ENCODE data around the gene NEK1. TPM values are rescaled to one million over a fixed set of nuclear protein-coding genes. Genes with fewer than 3 reads are reported as not detected.
A peak's percentile ranks its signal among the peaks of the same experiment; 100 is the strongest.

Gene NEK1
- total and polyA plus RNA-seq, 2 of the 8 experiments (the other 6 are each of a cell fraction or from before 2014, with no cell fraction given), result 3.9 to 11.7 TPM

DNA sequence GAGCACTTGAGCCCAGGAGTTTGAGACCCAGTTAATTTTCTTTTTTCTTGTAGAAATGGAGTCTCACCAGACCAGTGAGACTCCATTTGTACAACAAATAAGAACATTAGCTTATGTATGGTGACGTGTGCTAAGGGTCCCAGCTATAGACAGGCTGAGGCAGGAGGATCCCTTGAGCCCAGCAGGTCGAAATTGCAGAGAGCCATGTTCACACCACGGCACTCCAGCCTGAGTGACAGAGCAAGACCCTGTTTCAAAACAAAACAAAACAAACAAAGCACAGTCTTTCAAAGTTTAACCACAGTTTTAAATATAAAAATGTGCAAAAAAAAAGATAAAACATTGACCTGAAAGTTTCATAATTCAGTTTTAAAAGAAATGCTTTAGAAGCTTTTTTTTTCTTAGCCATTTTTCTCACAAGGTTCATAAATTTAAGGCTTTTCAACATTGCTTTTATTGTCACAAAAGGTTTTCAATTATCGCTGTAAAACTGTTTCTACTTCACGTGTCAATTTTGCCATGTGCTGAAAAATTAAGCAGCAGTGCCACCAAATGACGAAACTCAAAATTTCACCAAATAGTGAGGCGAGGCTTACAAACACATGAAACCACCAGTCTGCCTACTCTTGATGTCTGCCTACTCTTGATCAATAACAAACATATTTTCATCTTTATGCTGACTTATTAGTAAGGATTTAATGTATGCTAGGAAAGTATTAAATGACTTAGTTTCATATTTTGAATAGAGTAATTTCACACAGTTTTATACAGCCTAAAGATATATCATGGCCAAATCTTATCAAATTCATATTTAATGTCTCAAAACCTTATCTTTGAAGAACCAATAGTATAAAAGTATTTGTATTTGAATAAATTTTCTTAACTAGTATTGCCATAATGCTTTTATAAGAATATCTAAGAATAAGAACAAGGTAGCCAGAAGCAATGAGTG, 126.3 kb downstream of the NEK1 start (continued):
- TF ChIP-seq, protein P1, sequence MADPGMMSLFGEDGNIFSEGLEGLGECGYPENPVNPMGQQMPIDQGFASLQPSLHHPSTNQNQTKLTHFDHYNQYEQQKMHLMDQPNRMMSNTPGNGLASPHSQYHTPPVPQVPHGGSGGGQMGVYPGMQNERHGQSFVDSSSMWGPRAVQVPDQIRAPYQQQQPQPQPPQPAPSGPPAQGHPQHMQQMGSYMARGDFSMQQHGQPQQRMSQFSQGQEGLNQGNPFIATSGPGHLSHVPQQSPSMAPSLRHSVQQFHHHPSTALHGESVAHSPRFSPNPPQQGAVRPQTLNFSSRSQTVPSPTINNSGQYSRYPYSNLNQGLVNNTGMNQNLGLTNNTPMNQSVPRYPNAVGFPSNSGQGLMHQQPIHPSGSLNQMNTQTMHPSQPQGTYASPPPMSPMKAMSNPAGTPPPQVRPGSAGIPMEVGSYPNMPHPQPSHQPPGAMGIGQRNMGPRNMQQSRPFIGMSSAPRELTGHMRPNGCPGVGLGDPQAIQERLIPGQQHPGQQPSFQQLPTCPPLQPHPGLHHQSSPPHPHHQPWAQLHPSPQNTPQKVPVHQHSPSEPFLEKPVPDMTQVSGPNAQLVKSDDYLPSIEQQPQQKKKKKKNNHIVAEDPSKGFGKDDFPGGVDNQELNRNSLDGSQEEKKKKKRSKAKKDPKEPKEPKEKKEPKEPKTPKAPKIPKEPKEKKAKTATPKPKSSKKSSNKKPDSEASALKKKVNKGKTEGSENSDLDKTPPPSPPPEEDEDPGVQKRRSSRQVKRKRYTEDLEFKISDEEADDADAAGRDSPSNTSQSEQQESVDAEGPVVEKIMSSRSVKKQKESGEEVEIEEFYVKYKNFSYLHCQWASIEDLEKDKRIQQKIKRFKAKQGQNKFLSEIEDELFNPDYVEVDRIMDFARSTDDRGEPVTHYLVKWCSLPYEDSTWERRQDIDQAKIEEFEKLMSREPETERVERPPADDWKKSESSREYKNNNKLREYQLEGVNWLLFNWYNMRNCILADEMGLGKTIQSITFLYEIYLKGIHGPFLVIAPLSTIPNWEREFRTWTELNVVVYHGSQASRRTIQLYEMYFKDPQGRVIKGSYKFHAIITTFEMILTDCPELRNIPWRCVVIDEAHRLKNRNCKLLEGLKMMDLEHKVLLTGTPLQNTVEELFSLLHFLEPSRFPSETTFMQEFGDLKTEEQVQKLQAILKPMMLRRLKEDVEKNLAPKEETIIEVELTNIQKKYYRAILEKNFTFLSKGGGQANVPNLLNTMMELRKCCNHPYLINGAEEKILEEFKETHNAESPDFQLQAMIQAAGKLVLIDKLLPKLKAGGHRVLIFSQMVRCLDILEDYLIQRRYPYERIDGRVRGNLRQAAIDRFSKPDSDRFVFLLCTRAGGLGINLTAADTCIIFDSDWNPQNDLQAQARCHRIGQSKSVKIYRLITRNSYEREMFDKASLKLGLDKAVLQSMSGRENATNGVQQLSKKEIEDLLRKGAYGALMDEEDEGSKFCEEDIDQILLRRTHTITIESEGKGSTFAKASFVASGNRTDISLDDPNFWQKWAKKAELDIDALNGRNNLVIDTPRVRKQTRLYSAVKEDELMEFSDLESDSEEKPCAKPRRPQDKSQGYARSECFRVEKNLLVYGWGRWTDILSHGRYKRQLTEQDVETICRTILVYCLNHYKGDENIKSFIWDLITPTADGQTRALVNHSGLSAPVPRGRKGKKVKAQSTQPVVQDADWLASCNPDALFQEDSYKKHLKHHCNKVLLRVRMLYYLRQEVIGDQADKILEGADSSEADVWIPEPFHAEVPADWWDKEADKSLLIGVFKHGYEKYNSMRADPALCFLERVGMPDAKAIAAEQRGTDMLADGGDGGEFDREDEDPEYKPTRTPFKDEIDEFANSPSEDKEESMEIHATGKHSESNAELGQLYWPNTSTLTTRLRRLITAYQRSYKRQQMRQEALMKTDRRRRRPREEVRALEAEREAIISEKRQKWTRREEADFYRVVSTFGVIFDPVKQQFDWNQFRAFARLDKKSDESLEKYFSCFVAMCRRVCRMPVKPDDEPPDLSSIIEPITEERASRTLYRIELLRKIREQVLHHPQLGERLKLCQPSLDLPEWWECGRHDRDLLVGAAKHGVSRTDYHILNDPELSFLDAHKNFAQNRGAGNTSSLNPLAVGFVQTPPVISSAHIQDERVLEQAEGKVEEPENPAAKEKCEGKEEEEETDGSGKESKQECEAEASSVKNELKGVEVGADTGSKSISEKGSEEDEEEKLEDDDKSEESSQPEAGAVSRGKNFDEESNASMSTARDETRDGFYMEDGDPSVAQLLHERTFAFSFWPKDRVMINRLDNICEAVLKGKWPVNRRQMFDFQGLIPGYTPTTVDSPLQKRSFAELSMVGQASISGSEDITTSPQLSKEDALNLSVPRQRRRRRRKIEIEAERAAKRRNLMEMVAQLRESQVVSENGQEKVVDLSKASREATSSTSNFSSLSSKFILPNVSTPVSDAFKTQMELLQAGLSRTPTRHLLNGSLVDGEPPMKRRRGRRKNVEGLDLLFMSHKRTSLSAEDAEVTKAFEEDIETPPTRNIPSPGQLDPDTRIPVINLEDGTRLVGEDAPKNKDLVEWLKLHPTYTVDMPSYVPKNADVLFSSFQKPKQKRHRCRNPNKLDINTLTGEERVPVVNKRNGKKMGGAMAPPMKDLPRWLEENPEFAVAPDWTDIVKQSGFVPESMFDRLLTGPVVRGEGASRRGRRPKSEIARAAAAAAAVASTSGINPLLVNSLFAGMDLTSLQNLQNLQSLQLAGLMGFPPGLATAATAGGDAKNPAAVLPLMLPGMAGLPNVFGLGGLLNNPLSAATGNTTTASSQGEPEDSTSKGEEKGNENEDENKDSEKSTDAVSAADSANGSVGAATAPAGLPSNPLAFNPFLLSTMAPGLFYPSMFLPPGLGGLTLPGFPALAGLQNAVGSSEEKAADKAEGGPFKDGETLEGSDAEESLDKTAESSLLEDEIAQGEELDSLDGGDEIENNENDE (IDR thresholded peaks at IDR 0.05; ENCODE audit: insufficient replicate concordance, low read length), result peak; percentile 60
- TF ChIP-seq, protein P2, sequence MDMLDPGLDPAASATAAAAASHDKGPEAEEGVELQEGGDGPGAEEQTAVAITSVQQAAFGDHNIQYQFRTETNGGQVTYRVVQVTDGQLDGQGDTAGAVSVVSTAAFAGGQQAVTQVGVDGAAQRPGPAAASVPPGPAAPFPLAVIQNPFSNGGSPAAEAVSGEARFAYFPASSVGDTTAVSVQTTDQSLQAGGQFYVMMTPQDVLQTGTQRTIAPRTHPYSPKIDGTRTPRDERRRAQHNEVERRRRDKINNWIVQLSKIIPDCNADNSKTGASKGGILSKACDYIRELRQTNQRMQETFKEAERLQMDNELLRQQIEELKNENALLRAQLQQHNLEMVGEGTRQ (IDR thresholded peaks at IDR 0.05; ENCODE audit: low read length), result no peak
- TF ChIP-seq EP300 (IDR thresholded peaks at IDR 0.05; ENCODE audit: borderline replicate concordance in 1 of 2, low read depth in 2 of 2, low read length in 2 of 2), result no peak
- TF ChIP-seq, protein P3, sequence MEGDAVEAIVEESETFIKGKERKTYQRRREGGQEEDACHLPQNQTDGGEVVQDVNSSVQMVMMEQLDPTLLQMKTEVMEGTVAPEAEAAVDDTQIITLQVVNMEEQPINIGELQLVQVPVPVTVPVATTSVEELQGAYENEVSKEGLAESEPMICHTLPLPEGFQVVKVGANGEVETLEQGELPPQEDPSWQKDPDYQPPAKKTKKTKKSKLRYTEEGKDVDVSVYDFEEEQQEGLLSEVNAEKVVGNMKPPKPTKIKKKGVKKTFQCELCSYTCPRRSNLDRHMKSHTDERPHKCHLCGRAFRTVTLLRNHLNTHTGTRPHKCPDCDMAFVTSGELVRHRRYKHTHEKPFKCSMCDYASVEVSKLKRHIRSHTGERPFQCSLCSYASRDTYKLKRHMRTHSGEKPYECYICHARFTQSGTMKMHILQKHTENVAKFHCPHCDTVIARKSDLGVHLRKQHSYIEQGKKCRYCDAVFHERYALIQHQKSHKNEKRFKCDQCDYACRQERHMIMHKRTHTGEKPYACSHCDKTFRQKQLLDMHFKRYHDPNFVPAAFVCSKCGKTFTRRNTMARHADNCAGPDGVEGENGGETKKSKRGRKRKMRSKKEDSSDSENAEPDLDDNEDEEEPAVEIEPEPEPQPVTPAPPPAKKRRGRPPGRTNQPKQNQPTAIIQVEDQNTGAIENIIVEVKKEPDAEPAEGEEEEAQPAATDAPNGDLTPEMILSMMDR (IDR thresholded peaks at IDR 0.05; ENCODE audit: control extremely low read depth in 1 of 3, insufficient read depth in 1 of 3, low read depth in 1 of 3, low read length in 3 of 3), result peak in 2 of 3 experiments; percentile 55 to 61; a peak in 2 of 4 replicates
